HG03571 (cell line): ENCODE measurements around the gene ARL17B.
"Not testable (repeated sequence)": the region's sequence is repeated elsewhere in the genome, so short reads cannot be mapped to it uniquely, and the experiment has no call there.

Experiments
- ATAC-seq: cut with Tn5 transposase; IDR thresholded peaks from one replicate; pipeline ENCODE4 v1.9.1; 2021; ENCODE audit not compliant: unreplicated experiment

Gene ARL17B

DNA sequence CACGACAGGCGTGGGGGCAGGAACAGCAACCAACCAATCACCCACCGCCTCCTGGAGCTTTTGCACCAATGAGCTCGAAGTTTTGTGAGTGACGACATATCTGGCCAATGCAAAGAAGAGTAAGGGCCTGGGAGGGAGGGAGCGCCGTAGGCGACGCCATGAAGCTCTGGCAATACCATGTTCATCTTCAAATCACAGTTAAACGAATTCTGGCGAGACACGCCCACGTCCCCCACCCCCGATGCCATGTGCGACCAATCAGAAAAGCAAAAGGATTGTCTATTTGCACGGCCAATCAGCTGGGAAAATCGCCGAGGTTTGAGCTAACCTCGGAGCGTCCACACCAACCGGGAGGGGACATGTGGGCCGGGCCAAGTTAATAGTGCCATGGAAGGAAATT is at the start of gene ARL17B:
TSS of gene ARL17B (minus strand) at position 12 of the 400 bp plus-strand sequence. CDS start 3,369 bp downstream, outside the sequence.
- ATAC-seq = peak; percentile 91

- not testable (repeated sequence) for ATAC-seq
These were observed 48.3 kb upstream of the ARL17B start for GRCh38 chr17:46409864-46410263.

GRCh38 chr17:46407155-46407554 is 45.6 kb upstream of the ARL17B start:
- not testable (repeated sequence) for ATAC-seq

GRCh38 chr17:46401033-46401787 is 39.6 kb upstream of the ARL17B start:
- not testable (repeated sequence) for ATAC-seq

DNA sequence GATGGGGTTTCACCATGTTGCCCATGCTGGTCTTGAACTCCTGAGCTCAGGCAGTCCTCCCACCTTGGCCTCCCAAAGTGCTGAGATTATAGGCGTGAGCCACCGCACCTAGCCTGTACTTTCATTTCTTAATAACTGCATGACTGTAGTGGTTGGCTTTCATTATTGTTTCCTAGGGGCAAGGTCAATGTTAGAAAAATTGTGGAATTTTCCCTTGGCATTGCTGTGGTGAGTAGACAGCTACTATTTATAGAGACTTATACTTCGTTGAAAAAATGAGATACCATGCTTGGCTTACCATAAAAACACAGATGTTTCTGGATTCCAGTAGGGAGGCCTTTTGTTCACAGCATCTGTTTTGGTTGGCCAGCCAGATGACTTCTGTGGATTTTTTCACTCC is 39.0 kb upstream of the ARL17B start:
- not testable (repeated sequence) for ATAC-seq

- ATAC-seq = not testable (repeated sequence)
These were observed 38.4 kb upstream of the ARL17B start for GRCh38 chr17:46399993-46400392.

GRCh38 chr17:46396292-46396691 is 34.7 kb upstream of the ARL17B start:
- not testable (repeated sequence) for ATAC-seq

GRCh38 chr17:46393702-46394101 is 32.1 kb upstream of the ARL17B start:
- ATAC-seq = not testable (repeated sequence)

DNA sequence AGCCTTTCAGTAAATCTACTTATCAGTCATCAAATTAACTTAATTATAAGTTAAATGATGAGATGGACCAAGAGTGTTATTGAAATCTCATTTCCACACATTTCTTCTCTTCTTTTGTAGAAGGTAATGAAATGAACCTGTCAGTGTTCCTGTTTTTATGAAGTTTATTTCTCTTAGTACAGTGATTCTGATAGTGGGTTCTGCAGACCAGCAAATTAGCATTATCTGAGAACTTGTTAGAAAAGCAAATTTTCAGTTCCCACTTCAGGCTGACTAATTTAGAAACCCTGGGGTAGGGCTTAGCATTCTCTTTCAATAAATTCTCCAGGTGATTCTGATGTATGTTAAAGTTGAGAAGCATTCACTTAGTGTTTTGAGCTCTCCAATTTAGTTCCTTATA is 23.9 kb upstream of the ARL17B start:
- peak; percentile 58 for ATAC-seq

GRCh38 chr17:46383118-46383517 is 21.6 kb upstream of the ARL17B start:
- ATAC-seq = not testable (repeated sequence)

GRCh38 chr17:46373418-46373817 is 11.9 kb upstream of the ARL17B start:
- ATAC-seq = peak; percentile 39

DNA sequence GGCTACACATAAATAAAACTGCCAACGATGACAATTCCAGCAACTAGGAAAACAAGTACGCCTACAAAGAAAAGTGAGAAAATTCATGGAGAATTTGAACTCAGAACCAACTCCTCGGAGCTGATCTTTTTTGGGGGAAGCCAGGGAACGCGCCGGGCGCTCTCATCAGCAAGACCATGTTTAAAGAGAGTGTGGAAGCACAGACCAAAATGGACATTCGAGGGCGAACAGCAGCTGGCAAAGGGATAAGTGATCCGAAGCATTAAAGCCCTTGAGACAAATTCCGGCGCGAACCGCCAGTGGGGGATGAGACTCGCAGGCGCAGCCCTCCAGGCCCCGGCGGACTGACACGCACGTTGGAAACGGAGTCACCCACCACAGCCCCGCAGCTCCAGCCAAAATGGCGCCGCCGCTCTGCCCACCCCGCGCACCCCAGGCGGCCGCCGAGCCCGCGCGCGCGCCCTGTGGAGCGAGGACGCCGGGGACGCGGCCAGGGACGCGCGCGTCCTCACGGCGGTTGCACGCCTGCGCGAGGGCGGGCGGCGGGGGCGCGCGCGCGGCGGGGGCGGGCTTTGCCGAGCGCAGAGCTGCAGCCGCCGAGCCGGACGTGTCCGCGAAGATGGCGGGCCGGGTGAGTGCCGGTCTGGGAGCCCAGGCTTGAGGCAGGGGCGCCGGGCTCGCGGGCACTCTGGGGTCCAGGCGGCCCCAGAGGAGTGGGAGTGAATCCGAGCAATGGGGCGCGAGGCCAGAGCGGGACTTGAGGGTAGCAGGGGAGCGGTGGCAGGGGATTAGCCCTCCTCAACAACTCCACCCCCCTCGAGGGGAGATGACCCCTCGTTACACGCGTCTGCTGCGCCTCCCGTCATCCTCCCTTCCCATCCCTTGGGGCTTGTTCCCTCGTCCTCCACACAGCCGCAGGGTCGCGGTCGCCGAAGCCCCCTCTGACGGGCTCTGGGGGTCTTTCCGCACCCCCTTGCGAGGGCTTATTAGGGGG is 11.0 kb upstream of the ARL17B start:
- ATAC-seq = peak; percentile 74

GRCh38 chr17:46367520-46367919 is 6.0 kb upstream of the ARL17B start:
- ATAC-seq = not testable (repeated sequence)

GRCh38 chr17:46361145-46361735 is 326 bp downstream of the ARL17B start:
- ATAC-seq = peak; percentile 37

DNA sequence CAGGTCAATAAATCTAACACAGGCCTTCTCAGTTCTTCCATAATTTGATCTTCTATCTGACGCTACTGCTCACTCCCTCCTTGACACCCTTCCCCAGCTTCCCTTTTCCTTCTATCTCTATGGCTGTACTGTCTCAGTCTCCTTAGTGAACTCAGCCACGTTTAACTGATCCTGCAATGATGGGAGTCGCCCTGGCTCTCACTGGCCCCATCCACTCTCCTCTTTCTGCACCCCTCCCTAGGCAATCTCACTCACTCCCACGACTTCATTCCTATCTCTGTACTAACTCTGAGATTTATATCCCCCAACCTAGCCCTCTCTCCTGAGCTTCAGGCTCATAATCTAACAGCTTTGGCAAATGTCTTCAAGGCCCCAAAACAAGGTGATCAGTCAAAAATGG is 7.7 kb downstream of the ARL17B start:
- not testable (repeated sequence) for ATAC-seq

DNA sequence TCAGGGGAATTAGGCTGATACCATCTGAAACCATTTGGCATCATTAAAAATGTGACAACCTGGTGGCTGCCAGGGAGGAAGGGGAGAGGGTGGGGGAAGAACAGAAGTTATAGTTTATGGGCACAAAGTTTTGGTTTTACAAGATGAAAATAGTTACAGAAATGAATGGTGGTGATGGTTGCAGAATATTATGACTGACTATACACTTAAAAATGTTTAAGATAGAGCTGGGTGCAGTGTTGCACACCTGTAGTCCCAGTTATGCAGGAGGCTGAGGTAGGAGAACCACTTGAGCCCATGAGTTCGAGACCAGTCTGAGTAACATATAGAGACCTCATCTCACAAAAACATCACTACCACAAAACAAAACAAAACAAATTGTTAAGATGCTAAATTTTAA is 12.5 kb downstream of the ARL17B start:
- not testable (repeated sequence) for ATAC-seq

- ATAC-seq = peak; percentile 59
These were observed 13.2 kb downstream of the ARL17B start for GRCh38 chr17:46348345-46348744.

GRCh38 chr17:46342131-46342530 is 19.4 kb downstream of the ARL17B start:
- not testable (repeated sequence) for ATAC-seq

GRCh38 chr17:46341220-46341619 is 20.3 kb downstream of the ARL17B start:
- ATAC-seq = not testable (repeated sequence)

GRCh38 chr17:46294831-46295230 is 66.7 kb downstream of the ARL17B start, which contains the start of gene LRRC37A:
TSS of gene LRRC37A (plus strand) at chr17:46295131. CDS start at chr17:46295134, 3 bp downstream.
- not testable (repeated sequence) for ATAC-seq

GRCh38 chr17:46291618-46292017 is 69.9 kb downstream of the ARL17B start:
- not testable (repeated sequence) for ATAC-seq
